Activated T-helper 2 cell treated with anti-CD3 and anti-CD28 coated beads, Interferon-gamma antibody, Interleukin-2, Interleukin-4, amounts not matched to agents 10 μg/mL and 5 μg/mL and 100 μg/mL, durations not matched to agents 14 hours and 24 hours and 36 hours (primary cell): ENCODE data around the gene TCN1. TPM values are rescaled to one million over a fixed set of nuclear protein-coding genes. Genes with fewer than 3 reads are reported as not detected.
"Not testable (repeated sequence)": the region's sequence is repeated elsewhere in the genome, so short reads cannot be mapped to it uniquely, and the experiment has no call there.

Experiments used
- DNase-seq: peaks from one replicate; pipeline ENCODE4 v3.0.0; 2021; ENCODE audit warnings: low spot score
- H3K27ac Mint-ChIP-seq: one replicate; pipeline ENCODE4 v1.8.0; 2021; ENCODE audit warnings: mixed read lengths
- H3K27me3 Mint-ChIP-seq: one replicate; pipeline ENCODE4 v1.8.0; 2021; ENCODE audit warnings: low read depth, mixed read lengths
- H3K36me3 Mint-ChIP-seq: one replicate; pipeline ENCODE4 v1.8.0; 2021; ENCODE audit warnings: low read depth, mixed read lengths
- H3K4me1 Mint-ChIP-seq: one replicate; pipeline ENCODE4 v1.8.0; 2021; ENCODE audit warnings: low read depth, mixed read lengths
- H3K4me3 Mint-ChIP-seq: one replicate; pipeline ENCODE4 v1.8.0; 2021; ENCODE audit warnings: low read depth, mild to moderate bottlenecking, moderate library complexity, mixed read lengths
- H3K9me3 Mint-ChIP-seq: one replicate; pipeline ENCODE4 v1.8.0; 2021; ENCODE audit warnings: mixed read lengths
- intact Hi-C: fragments of 100-400 bp; cut with micrococcal nuclease; formaldehyde crosslinking; loops from one replicate; pipeline ENCODE4 v1.15.1; 2023
- total RNA-seq: library from RNA; stranded (reverse); gene quantifications from 2 replicates; pipeline ENCODE4 v1.2.3, GENCODE V29; 2022

Gene TCN1
- total RNA-seq, 1 donor from 2014 or later, result 0.25 TPM

DNA sequence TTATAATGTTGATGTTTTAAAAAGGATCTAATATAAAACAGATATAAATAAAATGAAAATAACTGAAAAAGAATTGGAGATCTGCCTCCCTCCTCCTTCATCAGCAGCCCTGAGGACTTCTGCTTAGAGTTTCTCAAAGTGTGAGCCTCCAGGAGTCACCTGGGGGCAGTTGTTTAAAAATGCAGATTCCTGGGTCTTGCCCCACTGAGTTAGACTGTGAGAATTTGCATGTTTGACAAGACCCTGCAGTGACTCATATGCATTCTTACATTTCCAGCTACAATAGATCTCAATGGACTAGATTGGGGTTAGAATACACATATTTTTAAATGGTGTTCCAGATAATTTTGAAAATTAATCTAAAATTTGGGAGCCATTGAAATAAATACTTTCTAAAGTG is 11.5 kb upstream of the TCN1 start:
- DNase-seq, result no peak
- peaks cover 10% of the 10 kb centered on the region for H3K27me3 Mint-ChIP-seq
- no peak overlapping the region for H3K4me3 Mint-ChIP-seq
- H3K9me3 Mint-ChIP-seq, result no peaks in the 10 kb centered on the region
- intact Hi-C loops, result loop anchor here (2.0 kb wide), 1 partner anchor 27 kb away; no protein-coding TSS in a partner anchor
- H3K4me1 Mint-ChIP-seq, result peaks cover 7% of the 10 kb centered on the region
- H3K36me3 Mint-ChIP-seq, result no peaks in the 10 kb centered on the region
- no peak overlapping the region for H3K27ac Mint-ChIP-seq

DNA sequence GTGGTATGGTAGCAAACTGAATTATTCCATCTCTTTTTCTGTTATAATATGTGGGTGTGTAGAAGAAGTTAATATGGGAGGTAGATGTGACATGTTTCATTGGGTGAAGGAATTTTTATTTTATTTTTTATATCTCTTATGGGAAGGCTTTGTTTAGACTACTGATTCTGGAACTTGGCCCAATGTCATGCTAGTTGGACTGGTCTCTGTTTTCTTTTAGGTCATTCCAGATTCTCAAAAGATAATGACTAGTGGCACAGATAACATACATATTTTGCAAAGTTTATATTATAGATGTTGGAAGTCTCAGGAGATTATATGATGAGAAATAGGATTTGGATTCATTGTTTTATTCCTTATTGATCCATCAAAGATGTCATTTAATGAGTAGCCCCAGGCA is 11.0 kb upstream of the TCN1 start:
- Mint-ChIP-seq H3K4me1 (peaks cover 8% of the 10 kb centered on the region), H3K9me3 (no peaks in the 10 kb centered on the region), H3K27ac (no peak overlapping the region), H3K27me3 (peaks cover 8% of the 10 kb centered on the region), H3K4me3 (no peak overlapping the region), H3K36me3 (no peaks in the 10 kb centered on the region)
- intact Hi-C loops, result loop anchor here (2.0 kb wide), 1 partner anchor 27 kb away; no protein-coding TSS in a partner anchor
- DNase-seq, result no peak

DNA sequence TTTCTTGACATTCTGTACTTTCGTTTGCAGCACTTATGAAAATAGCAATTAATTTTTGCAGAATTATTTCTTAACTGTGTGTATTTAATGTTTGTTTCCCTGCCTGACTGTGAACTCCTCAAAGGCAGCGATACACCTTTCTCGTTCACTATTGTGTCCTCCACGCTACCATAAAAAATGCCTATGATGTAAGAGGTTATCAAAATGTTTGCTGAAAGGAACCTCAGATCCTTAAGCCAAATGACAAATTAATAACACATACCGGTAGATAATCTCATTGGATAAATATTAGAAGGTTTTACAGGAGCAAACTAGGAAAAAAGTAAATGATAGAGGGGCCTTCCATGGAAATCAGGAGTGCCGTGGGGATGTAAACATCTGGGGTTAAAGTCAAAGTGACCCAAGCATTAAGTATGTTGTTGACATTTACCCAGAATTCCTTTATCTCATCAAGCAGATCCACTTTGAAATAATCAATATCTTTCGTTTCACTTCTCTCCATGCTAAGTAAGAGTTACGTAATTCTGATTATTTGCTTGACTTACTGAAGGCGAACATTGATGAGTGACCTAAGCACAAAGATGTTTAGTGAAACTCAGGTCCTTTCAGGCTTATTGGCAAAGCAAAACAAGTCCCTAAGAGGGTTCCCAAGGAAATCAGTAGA is 9.7 kb upstream of the TCN1 start:
- Mint-ChIP-seq H3K27ac (no peak overlapping the region), H3K4me3 (no peak overlapping the region), H3K36me3 (no peaks in the 10 kb centered on the region), H3K27me3 (peaks cover 9% of the 10 kb centered on the region), H3K9me3 (peaks cover 7% of the 10 kb centered on the region), H3K4me1 (peaks cover 8% of the 10 kb centered on the region)
- no peak for DNase-seq
- intact Hi-C loops, result loop anchor here (2.0 kb wide), 1 partner anchor 25 kb away; no protein-coding TSS in a partner anchor

DNA sequence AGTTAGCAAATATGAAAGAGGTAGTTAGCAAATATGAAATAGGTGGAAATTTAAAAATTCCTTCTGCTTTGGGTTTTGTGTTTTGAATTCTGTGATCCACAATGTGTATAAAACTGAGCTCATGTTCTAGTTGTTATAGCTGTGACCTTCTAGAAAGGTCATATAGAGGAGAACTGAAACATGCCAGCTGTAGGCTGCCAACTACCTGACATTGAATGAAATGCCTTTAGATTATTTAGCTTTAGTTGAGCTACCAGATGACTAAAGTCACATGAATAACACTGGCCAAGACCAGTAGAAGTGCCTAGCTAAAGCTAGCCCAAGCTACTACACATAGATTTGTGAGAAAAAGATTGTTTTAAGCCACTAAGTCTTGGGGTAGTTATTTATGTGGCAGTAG is 5.8 kb upstream of the TCN1 start:
- peaks cover 4% of the 10 kb centered on the region for H3K4me1 Mint-ChIP-seq
- peaks cover 5% of the 10 kb centered on the region for H3K36me3 Mint-ChIP-seq
- no peak overlapping the region for H3K4me3 Mint-ChIP-seq
- no peak for DNase-seq
- H3K9me3 Mint-ChIP-seq, result peaks cover 21% of the 10 kb centered on the region
- H3K27me3 Mint-ChIP-seq, result peaks cover 5% of the 10 kb centered on the region
- intact Hi-C loops, result no loop called here
- no peak overlapping the region for H3K27ac Mint-ChIP-seq

DNA sequence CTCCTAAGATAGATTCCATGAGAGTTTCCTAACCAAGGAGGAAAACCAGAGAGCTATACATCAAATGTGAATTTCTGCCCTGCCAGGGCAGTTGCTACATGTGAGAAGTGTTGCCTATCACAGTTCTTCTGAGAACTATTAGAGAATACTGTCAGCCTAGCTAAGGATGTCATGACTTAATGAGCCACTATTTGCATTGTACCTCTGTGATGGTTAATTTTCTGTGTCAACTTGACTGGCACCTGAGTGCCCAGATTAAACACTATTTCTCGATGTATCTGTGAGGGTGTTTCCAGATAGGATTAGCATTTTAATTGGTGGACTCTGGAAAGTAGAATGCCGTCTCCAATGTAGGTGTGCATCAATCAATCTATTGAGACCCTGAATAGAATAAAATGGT is 1.7 kb upstream of the TCN1 start:
- Mint-ChIP-seq H3K36me3 (peaks cover 5% of the 10 kb centered on the region), H3K27me3 (peaks cover 3% of the 10 kb centered on the region), H3K4me3 (no peak overlapping the region), H3K4me1 (peaks cover 24% of the 10 kb centered on the region), H3K27ac (no peak overlapping the region), H3K9me3 (peaks cover 26% of the 10 kb centered on the region)
- DNase-seq, result no peak
- intact Hi-C loops, result no loop called here

DNA sequence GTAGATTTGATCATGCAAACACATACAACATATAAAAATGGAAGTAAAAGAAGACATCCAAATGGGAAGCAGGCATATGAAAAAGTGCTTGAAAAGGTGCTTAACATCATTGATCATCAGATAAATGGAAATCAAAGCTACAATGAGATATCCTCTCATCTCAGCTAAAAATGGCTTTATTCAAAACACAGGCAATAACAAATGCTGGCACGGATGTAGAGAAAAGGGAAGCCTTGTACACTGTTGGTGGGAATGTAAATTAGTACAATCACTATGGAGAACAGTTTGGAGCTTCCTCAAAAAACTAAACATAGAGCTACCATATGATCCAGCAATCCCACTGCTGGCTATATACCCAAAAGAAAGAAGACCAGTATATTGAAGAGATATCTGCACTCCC is 549 bp upstream of the TCN1 start:
- Mint-ChIP-seq H3K27ac (no peak overlapping the region), H3K9me3 (peaks cover 25% of the 10 kb centered on the region), H3K4me1 (peaks cover 25% of the 10 kb centered on the region), H3K4me3 (no peak overlapping the region), H3K27me3 (peaks cover 3% of the 10 kb centered on the region), H3K36me3 (peaks cover 5% of the 10 kb centered on the region)
- DNase-seq, result no peak
- intact Hi-C loops, result no loop called here

DNA sequence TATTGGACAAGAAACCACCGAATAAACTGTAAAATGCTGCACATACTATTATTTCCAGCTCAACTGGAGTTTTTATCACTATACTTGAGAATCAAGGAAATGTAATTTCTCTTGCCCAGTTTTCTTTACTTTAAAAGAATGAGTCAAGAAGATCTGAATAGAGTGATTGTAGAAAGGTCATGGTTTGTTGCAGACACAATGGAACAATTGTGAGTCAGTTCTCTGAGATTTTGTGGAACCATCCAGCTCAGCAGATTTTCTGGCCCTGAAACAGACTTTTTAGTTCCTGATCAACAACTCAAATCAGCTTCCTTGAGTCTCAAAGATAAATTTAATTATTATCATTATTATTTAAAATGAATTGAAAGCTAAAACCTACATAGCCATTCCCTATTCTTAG is 1.3 kb downstream of the TCN1 start:
- Mint-ChIP-seq H3K4me3 (no peak overlapping the region), H3K27me3 (no peaks in the 10 kb centered on the region), H3K9me3 (peaks cover 9% of the 10 kb centered on the region), H3K4me1 (peaks cover 29% of the 10 kb centered on the region), H3K27ac (peak overlapping the region; percentile 63), H3K36me3 (peaks cover 2% of the 10 kb centered on the region)
- DNase-seq, result no peak
- intact Hi-C loops, result loop anchor here (1.0 kb wide), 1 partner anchor 8 kb away; no protein-coding TSS in a partner anchor

DNA sequence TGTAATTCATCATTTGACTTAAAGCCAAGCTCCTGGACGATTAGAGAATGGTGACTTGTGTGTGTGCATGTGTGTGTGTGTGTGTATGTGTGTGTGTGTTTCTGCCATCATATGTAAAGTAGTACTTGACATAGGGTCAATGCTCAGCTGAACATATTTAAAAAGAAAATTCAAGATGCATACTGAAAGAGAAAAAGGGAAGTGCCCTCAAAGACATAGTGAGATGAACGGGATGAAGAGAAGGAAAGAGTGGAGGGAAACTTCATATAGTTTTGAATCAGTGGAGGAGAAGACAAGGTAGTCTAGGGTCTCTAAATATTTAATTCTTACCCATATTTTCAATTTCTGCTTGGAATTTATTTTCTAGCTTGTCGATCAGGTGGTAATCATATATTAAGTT is 4.0 kb downstream of the TCN1 start:
- no peak overlapping the region for H3K4me3 Mint-ChIP-seq
- H3K9me3 Mint-ChIP-seq, result peaks cover 11% of the 10 kb centered on the region
- peaks cover 50% of the 10 kb centered on the region for H3K4me1 Mint-ChIP-seq
- H3K27ac Mint-ChIP-seq, result no peak overlapping the region
- H3K27me3 Mint-ChIP-seq, result no peaks in the 10 kb centered on the region
- H3K36me3 Mint-ChIP-seq, result peaks cover 15% of the 10 kb centered on the region
- DNase-seq, result no peak
- intact Hi-C loops, result no loop called here

DNA sequence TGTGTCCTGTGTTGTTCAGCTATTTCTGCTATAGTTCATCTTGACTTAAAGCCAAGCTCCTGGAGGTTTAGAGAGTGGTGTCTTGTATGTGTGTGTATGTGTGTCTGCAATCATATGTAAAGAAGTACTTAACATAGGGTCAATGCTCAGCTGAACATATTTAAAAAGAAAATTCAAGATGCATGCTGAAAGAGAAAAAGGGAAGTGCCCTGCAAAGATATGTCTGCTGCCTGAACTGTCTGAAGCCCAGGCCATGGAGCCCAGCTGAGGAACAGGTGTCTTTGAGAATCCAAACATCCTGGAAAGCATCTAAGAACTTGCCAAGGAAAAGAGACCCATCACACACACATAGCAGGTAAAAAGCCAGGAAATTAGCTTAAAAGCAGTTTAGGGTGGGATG is 6.6 kb downstream of the TCN1 start:
- DNase-seq, result no peak
- intact Hi-C loops, result loop anchor here (2.0 to 5.0 kb wide), 4 partner anchors 49 to 348 kb away; partner anchors contain the start of genes MRPL16, OSBP and PATL1
- H3K36me3 Mint-ChIP-seq, result peaks cover 22% of the 10 kb centered on the region
- peaks cover 43% of the 10 kb centered on the region for H3K4me1 Mint-ChIP-seq
- peak overlapping the region; percentile 50 for H3K27ac Mint-ChIP-seq
- H3K4me3 Mint-ChIP-seq, result no peak overlapping the region
- peaks cover 8% of the 10 kb centered on the region for H3K9me3 Mint-ChIP-seq
- no peaks in the 10 kb centered on the region for H3K27me3 Mint-ChIP-seq

DNA sequence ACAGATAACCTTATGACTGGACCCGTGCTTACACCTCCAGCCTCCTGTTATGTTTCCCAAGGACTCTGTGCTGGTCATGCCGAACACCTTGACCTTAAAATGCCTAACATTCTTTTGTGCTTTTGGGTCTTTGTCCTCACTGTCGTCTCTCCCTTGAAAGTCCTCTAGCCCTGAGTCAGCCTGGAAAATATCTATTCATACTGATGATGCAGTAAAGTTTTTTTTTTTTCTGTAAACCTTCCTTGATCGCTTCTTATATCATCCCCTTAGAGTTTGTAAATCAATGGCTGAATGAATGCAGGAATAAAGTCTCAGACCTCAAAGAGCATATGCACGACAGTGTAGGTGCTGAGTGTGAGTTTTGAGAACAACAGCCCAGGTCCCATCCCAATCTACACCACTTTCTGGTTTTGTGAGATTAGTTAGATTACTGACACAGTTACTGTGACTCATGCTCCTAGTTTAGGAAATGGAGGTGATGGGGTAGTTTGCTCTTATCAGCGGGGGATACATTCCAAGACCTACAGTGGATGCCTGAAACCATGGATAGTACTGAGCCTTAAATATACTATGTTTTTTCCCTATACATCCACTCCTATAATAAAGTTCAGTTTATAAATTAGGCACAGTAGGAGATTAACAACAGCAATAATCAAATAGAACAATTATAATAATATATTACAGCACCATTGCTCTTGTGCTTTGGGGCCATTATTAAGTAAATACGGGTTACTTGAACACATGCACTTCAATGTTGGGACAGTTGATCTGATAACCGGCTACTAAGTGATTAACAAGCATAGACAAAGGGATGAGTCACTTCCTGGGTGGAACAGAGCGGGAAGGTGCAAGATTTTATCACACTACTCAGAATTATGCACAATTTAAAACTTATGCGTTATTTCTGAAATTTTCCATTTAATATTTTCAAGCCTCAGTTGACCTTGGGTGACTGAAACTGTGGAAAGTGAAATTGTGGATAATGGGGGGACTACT is 8.6 kb downstream of the TCN1 start:
- Mint-ChIP-seq H3K36me3 (peaks cover 22% of the 10 kb centered on the region), H3K27me3 (no peaks in the 10 kb centered on the region), H3K4me3 (peak overlapping the region; percentile 19), H3K27ac (peak overlapping the region; percentile 95), H3K4me1 (peaks cover 41% of the 10 kb centered on the region), H3K9me3 (peaks cover 8% of the 10 kb centered on the region)
- intact Hi-C loops, result loop anchor here (1.0 to 5.0 kb wide), 5 partner anchors 8 to 350 kb away; partner anchors contain the start of genes MRPL16, OSBP and PATL1
- peak; percentile 11 for DNase-seq

DNA sequence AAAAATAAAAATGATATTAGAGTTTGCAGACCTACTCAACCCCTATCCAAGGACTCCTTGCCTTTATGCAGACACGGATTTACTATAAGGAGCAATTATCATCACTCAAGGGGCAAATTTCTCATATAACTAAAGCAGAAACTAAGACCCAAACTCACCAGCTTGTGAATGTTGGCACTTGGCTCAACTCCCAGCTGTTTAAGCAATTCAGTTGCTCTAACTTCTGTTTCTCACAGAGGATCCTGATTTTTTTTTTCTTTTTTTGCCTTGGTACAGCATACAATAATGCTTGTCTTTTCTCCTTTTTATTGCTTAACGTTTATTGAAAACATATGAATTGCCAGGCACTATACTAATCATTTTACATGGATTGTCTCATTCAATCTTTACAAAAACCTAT is 11.4 kb downstream of the TCN1 start:
- Mint-ChIP-seq H3K27me3 (no peaks in the 10 kb centered on the region), H3K4me1 (peaks cover 34% of the 10 kb centered on the region), H3K36me3 (peaks cover 20% of the 10 kb centered on the region), H3K9me3 (peaks cover 16% of the 10 kb centered on the region), H3K27ac (no peak overlapping the region), H3K4me3 (no peak overlapping the region)
- no peak for DNase-seq
- intact Hi-C loops, result loop anchor here (5.0 kb wide), 2 partner anchors 238 to 352 kb away; partner anchors contain the start of gene OSBP

DNA sequence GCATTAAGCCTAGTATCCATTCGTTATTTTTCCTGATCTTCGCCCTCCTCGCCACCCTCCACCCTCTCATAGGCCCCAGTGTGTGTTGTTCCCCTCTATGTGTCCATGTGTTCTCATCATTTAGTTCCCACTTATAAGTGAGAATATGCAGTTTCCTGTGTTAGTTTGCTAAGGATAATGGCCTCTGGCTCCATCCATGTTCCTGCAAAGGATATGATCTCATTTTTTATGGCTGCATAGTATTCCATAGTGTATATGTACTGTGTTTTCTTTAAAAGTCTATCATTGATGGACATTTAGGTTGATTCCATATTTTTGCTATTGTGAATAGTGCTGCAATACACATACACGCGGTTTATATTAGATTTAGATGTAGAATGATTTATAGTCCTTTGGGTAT is 14.9 kb downstream of the TCN1 start:
- H3K4me1 Mint-ChIP-seq, H3K36me3 Mint-ChIP-seq, H3K27ac Mint-ChIP-seq, H3K4me3 Mint-ChIP-seq, H3K27me3 Mint-ChIP-seq, DNase-seq: not testable (repeated sequence)
- intact Hi-C loops, result loop anchor here (2.0 kb wide), 1 partner anchor 25 kb away; no protein-coding TSS in a partner anchor
- H3K9me3 Mint-ChIP-seq, result peaks cover 15% of the 10 kb centered on the region
